HEK293 (cell line): ENCODE data around the gene PAK3.

ENCODE experiments used
- CTCF ChIA-PET: fragments of 350-600 bp; formaldehyde crosslinking; extraction: SDS; loops from one replicate; lab custom pipeline; 2021; ENCODE audit warnings: antibody characterized with exemption; lab: Yijun Ruan, JAX
- POLR2A ChIA-PET: fragments of 300-600 bp; formaldehyde crosslinking; extraction: SDS; loops from one replicate; lab custom pipeline; 2020; ENCODE audit warnings: antibody characterized with exemption, inconsistent platforms; lab: Yijun Ruan, JAX
- H3K27ac ChIP-seq: fragments of 200-500 bp; sonication (Bioruptor generic); 2 replicates; pipeline ENCODE4 v1.5.1; 2014; ENCODE audit warnings: low read depth, low read length, control low read depth, inconsistent platforms; ENCODE audit errors: extremely low read depth
- H3K36me3 ChIP-seq, 2 experiments: fragments of 200-500 bp in 1 of 2; sonication (Bioruptor generic) in 1 of 2; 1 replicate in 1 of 2; 2 replicates in 1 of 2; pipeline ENCODE4 v1.5.1; 2014 to 2017; ENCODE audit warnings: inconsistent platforms in 2 of 2, low read length in 2 of 2; ENCODE audit not compliant: control insufficient read depth in 2 of 2, insufficient read depth in 1 of 2
- H3K4me1 ChIP-seq: fragments of 200-500 bp; sonication (Bioruptor generic); 2 replicates; pipeline ENCODE4 v1.5.1; 2014; ENCODE audit warnings: mild to moderate bottlenecking, low read length, inconsistent platforms; ENCODE audit not compliant: control insufficient read depth, insufficient read depth
- H3K4me3 ChIP-seq: 2 replicates; pipeline ENCODE4 v1.5.1; 2011; ENCODE audit warnings: low read depth, mild to moderate bottlenecking, control low read depth, low read length, moderate library complexity
- H3K9me3 ChIP-seq: fragments of 200-500 bp; sonication (Bioruptor generic); 2 replicates; pipeline ENCODE4 v1.5.1; 2014; ENCODE audit warnings: low read depth, low read length, inconsistent platforms; ENCODE audit not compliant: control insufficient read depth, insufficient read depth
- KLF10 ChIP-seq: fragments of 450-650 bp; IDR thresholded peaks from 2 replicates; pipeline ENCODE4 v1.5.1; 2018; ENCODE audit warnings: missing biosample characterization, mild to moderate bottlenecking, missing genetic modification characterization
- KLF17 ChIP-seq: fragments of 450-650 bp; formaldehyde crosslinking; IDR thresholded peaks from 2 replicates; pipeline ENCODE4 v1.5.1; 2016; ENCODE audit warnings: missing biosample characterization, missing genetic modification characterization
- KLF8 ChIP-seq: fragments of 450-650 bp; formaldehyde crosslinking; IDR thresholded peaks from 2 replicates; pipeline ENCODE4 v1.5.1; 2016; ENCODE audit warnings: missing biosample characterization, missing genetic modification characterization
- PBX3 ChIP-seq: sonication (generic); formaldehyde crosslinking; IDR thresholded peaks from 2 replicates; pipeline ENCODE4 v1.8.1; 2022; ENCODE audit warnings: mild to moderate bottlenecking, moderate library complexity, missing genetic modification reagents
- PRDM2 ChIP-seq: fragments of 450-650 bp; formaldehyde crosslinking; IDR thresholded peaks from 2 replicates; pipeline ENCODE4 v1.5.1; 2016; ENCODE audit warnings: missing biosample characterization, missing genetic modification characterization, borderline replicate concordance
- SCRT1 ChIP-seq: fragments of 450-650 bp; formaldehyde crosslinking; IDR thresholded peaks from 2 replicates; pipeline ENCODE4 v1.5.1; 2016; ENCODE audit warnings: missing biosample characterization, missing genetic modification characterization, borderline replicate concordance
- SP2 ChIP-seq: fragments of 450-650 bp; formaldehyde crosslinking; IDR thresholded peaks from 2 replicates; pipeline ENCODE4 v1.5.1; 2016; ENCODE audit warnings: missing biosample characterization, missing genetic modification characterization
- ZBTB44 ChIP-seq: fragments of 450-650 bp; IDR thresholded peaks from 2 replicates; pipeline ENCODE4 v1.5.1; 2018; ENCODE audit warnings: missing biosample characterization, mild to moderate bottlenecking, missing genetic modification characterization
- ZFP3 ChIP-seq: fragments of 450-650 bp; formaldehyde crosslinking; IDR thresholded peaks from 2 replicates; pipeline ENCODE4 v1.5.1; 2016; ENCODE audit warnings: low read depth, missing biosample characterization, missing genetic modification characterization
- ZFP37 ChIP-seq: fragments of 450-650 bp; formaldehyde crosslinking; IDR thresholded peaks from 2 replicates; pipeline ENCODE4 v1.5.1; 2016; ENCODE audit warnings: missing biosample characterization, missing genetic modification characterization
- ZFP41 ChIP-seq: fragments of 450-650 bp; formaldehyde crosslinking; IDR thresholded peaks from 2 replicates; pipeline ENCODE4 v1.5.1; 2016; ENCODE audit warnings: missing biosample characterization, missing genetic modification characterization, borderline replicate concordance
- ZFP69B ChIP-seq: fragments of 450-650 bp; formaldehyde crosslinking; IDR thresholded peaks from 2 replicates; pipeline ENCODE4 v1.5.1; 2016; ENCODE audit warnings: missing biosample characterization, missing genetic modification characterization
- ZNF121 ChIP-seq: fragments of 450-650 bp; formaldehyde crosslinking; IDR thresholded peaks from 2 replicates; pipeline ENCODE4 v1.5.1; 2016; ENCODE audit warnings: missing biosample characterization, missing genetic modification characterization
- ZNF155 ChIP-seq: fragments of 450-650 bp; formaldehyde crosslinking; IDR thresholded peaks from 2 replicates; pipeline ENCODE4 v1.5.1; 2016; ENCODE audit warnings: missing biosample characterization, missing genetic modification characterization
- ZNF202 ChIP-seq: fragments of 450-650 bp; formaldehyde crosslinking; IDR thresholded peaks from 2 replicates; pipeline ENCODE4 v1.5.1; 2016; ENCODE audit warnings: missing biosample characterization, missing genetic modification characterization, borderline replicate concordance
- ZNF214 ChIP-seq: fragments of 450-650 bp; formaldehyde crosslinking; IDR thresholded peaks from 2 replicates; pipeline ENCODE4 v1.5.1; 2017; ENCODE audit warnings: missing biosample characterization, mild to moderate bottlenecking, missing genetic modification characterization, borderline replicate concordance
- ZNF26 ChIP-seq: fragments of 450-650 bp; formaldehyde crosslinking; IDR thresholded peaks from 2 replicates; pipeline ENCODE4 v1.5.1; 2016; ENCODE audit warnings: missing biosample characterization, missing genetic modification characterization
- ZNF274 ChIP-seq, 2 experiments: fragments of 200-500 bp in 1 of 2; fragments of 450-650 bp in 1 of 2; sonication (Bioruptor generic) in 1 of 2; formaldehyde crosslinking in 1 of 2; IDR thresholded peaks; 2 replicates each; pipeline versions ENCODE4 v1.5.1 to v1.6.1; 2014 to 2016; ENCODE audit warnings: borderline replicate concordance in 1 of 2, inconsistent platforms in 1 of 2, low read length in 1 of 2, missing biosample characterization in 1 of 2, missing genetic modification characterization in 1 of 2
- ZNF433 ChIP-seq: fragments of 450-650 bp; formaldehyde crosslinking; IDR thresholded peaks from 2 replicates; pipeline ENCODE4 v1.5.1; 2016; ENCODE audit warnings: missing biosample characterization, missing genetic modification characterization, low read depth
- ZNF473 ChIP-seq: fragments of 450-650 bp; formaldehyde crosslinking; IDR thresholded peaks from 2 replicates; pipeline ENCODE4 v1.5.1; 2017; ENCODE audit warnings: missing biosample characterization, missing genetic modification characterization
- ZNF555 ChIP-seq: fragments of 450-650 bp; formaldehyde crosslinking; conservative IDR thresholded peaks from 2 replicates; pipeline ENCODE4 v1.5.1; 2017; ENCODE audit warnings: missing biosample characterization, mild to moderate bottlenecking, missing genetic modification characterization, inconsistent platforms
- ZNF626 ChIP-seq: fragments of 450-650 bp; sonication (Bioruptor Pico); formaldehyde crosslinking; IDR thresholded peaks from 2 replicates; pipeline ENCODE4 v1.5.1; 2018; ENCODE audit warnings: missing biosample characterization, missing genetic modification characterization, inconsistent platforms
- ZNF677 ChIP-seq: fragments of 450-650 bp; IDR thresholded peaks from 2 replicates; pipeline ENCODE4 v1.5.0; 2018; ENCODE audit warnings: missing biosample characterization, mild to moderate bottlenecking, missing genetic modification characterization, moderate library complexity
- ZNF837 ChIP-seq: fragments of 450-650 bp; formaldehyde crosslinking; IDR thresholded peaks from 2 replicates; pipeline ENCODE4 v1.5.1; 2016; ENCODE audit warnings: missing biosample characterization, missing genetic modification characterization
- ZNF843 ChIP-seq: fragments of 450-650 bp; formaldehyde crosslinking; IDR thresholded peaks from 2 replicates; pipeline ENCODE4 v1.5.1; 2016; ENCODE audit warnings: missing biosample characterization, missing genetic modification characterization

The PAK3 gene

GRCh38 chrX:111259559-111259958 lies 163.6 kb downstream of the PAK3 start (continued):
- no peak for TF ChIP-seq PRDM2 (tag by site-specific recombination)
- TF ChIP-seq ZNF121 (tag by site-specific recombination) = no peak
- TF ChIP-seq ZNF274 (IDR thresholded peaks at IDR 0.05; ENCODE audit: low read length) = no peak
- TF ChIP-seq ZNF274 (tag by site-specific recombination; IDR thresholded peaks at IDR 0.05; ENCODE audit: borderline replicate concordance) = no peak
- no peak for TF ChIP-seq ZNF677
- no peak for TF ChIP-seq ZNF626 (tag by site-specific recombination)
- no peak for TF ChIP-seq ZNF555
- TF ChIP-seq ZNF155 (tag by site-specific recombination) = no peak
- TF ChIP-seq ZFP37 (tag by site-specific recombination) = no peak
- no peak for TF ChIP-seq ZNF214
- no peak for TF ChIP-seq ZFP69B (tag by site-specific recombination)
- TF ChIP-seq KLF17 (tag by site-specific recombination) = no peak

- ChIA-PET POLR2A (no interaction called here), CTCF (interaction anchor here (2.9 kb wide), 1 partner anchor 16 kb away, joined by 11 read pairs; no protein-coding TSS in a partner anchor)
- H3K4me1 ChIP-seq = no peaks in the 10 kb centered on the region
- H3K9me3 ChIP-seq = no peaks in the 10 kb centered on the region
- no peak overlapping the region for H3K4me3 ChIP-seq
- H3K27ac ChIP-seq = no peak overlapping the region
- H3K36me3 ChIP-seq = no peaks in the 10 kb centered on the region
- TF ChIP-seq KLF10 = no peak
- TF ChIP-seq ZBTB44 (tag by site-specific recombination) = no peak
- no peak for TF ChIP-seq ZFP3 (tag by site-specific recombination)
- no peak for TF ChIP-seq SCRT1 (tag by site-specific recombination)
- TF ChIP-seq ZNF26 (tag by site-specific recombination) = no peak
- TF ChIP-seq ZNF202 (tag by site-specific recombination) = no peak
- TF ChIP-seq ZNF473 (tag by site-specific recombination) = no peak
- no peak for TF ChIP-seq ZNF843
- TF ChIP-seq ZNF837 (tag by site-specific recombination) = no peak
- no peak for TF ChIP-seq PBX3
- TF ChIP-seq ZNF274 (IDR thresholded peaks at IDR 0.05; ENCODE audit: low read length) = no peak
- no peak for TF ChIP-seq ZNF274 (tag by site-specific recombination; IDR thresholded peaks at IDR 0.05; ENCODE audit: borderline replicate concordance)
- no peak for TF ChIP-seq KLF8 (tag by site-specific recombination)
- TF ChIP-seq ZNF155 (tag by site-specific recombination) = no peak
- no peak for TF ChIP-seq ZNF433 (tag by site-specific recombination)
- no peak for TF ChIP-seq ZFP41 (tag by site-specific recombination)
- no peak for TF ChIP-seq SP2 (tag by site-specific recombination)
These were observed 164.5 kb downstream of the PAK3 start for GRCh38 chrX:111260451-111260850.
